Measurements from ENCODE around the gene DLGAP4.

DNA sequence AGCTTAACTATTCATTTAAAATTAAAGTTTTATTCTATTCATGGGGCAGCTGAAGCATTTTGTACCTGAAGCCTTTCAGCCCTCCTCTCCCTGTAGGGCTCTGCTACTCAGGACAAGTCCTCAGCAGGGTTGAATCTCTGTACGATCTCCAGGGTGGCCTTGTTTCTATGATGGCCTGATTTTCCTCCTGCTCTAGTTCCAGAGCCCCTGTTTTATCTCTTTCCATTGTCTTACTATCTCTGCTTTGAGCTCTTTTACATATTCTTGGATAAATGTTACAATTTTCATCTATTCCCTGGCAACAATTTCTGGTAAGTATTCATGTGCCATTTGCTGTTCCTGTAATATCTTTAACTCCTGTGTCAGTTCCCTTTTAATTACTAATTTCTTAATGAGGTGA, 215.4 kb downstream of the DLGAP4 start:
- TF ChIP-seq, protein P1, sequence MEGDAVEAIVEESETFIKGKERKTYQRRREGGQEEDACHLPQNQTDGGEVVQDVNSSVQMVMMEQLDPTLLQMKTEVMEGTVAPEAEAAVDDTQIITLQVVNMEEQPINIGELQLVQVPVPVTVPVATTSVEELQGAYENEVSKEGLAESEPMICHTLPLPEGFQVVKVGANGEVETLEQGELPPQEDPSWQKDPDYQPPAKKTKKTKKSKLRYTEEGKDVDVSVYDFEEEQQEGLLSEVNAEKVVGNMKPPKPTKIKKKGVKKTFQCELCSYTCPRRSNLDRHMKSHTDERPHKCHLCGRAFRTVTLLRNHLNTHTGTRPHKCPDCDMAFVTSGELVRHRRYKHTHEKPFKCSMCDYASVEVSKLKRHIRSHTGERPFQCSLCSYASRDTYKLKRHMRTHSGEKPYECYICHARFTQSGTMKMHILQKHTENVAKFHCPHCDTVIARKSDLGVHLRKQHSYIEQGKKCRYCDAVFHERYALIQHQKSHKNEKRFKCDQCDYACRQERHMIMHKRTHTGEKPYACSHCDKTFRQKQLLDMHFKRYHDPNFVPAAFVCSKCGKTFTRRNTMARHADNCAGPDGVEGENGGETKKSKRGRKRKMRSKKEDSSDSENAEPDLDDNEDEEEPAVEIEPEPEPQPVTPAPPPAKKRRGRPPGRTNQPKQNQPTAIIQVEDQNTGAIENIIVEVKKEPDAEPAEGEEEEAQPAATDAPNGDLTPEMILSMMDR (IDR thresholded peaks at IDR 0.05 in 4 of 5, conservative IDR thresholded peaks at IDR 0.05 in 1 of 5), result no peak
- no peak for TF ChIP-seq POLR2A (IDR thresholded peaks at IDR 0.05)

Measured in gastrocnemius medialis (tissue), 4 donors.